Natural killer cell (primary cell): ENCODE measurements around the gene NUBPL. TPM values are rescaled to one million over a fixed set of nuclear protein-coding genes. Genes with fewer than 3 reads are reported as not detected.
A peak's percentile ranks its signal among the peaks of the same experiment; 100 is the strongest.

Experiments used
- ATAC-seq, 3 donors: fragments of 150-1000 bp in 2 of 3; fragments of 200-7000 bp in 1 of 3; cut with Tn5 transposase; 1 replicate in 1 of 3; 2 replicates in 2 of 3; pipeline ENCODE4 v1.10.0; 2021; ENCODE audit warnings: mild to moderate bottlenecking in 2 of 3, moderate library complexity in 2 of 3
- DNase-seq, 2 donors: peaks; one replicate each; pipeline versions ENCODE4 v3.0.0 to v3.0.0-alpha.2; 2013 to 2021; ENCODE audit warnings: mixed read lengths in 1 of 2
- H3K27ac ChIP-seq: one replicate; pipeline ENCODE4 v1.5.1; 2013; ENCODE audit warnings: mild to moderate bottlenecking, low read length
- H3K27me3 ChIP-seq: one replicate; pipeline ENCODE4 v1.6.1; 2013; ENCODE audit warnings: low read length; ENCODE audit not compliant: control insufficient read depth, insufficient read depth
- H3K36me3 ChIP-seq: one replicate; pipeline ENCODE4 v1.6.1; 2013; ENCODE audit warnings: low read length; ENCODE audit not compliant: control insufficient read depth, insufficient read depth
- H3K4me1 ChIP-seq: one replicate; pipeline ENCODE4 v1.6.1; 2013; ENCODE audit warnings: low read length; ENCODE audit not compliant: control insufficient read depth, insufficient read depth
- H3K4me3 ChIP-seq: one replicate; pipeline ENCODE4 v1.5.1; 2013; ENCODE audit warnings: low read length
- H3K9me3 ChIP-seq: one replicate; pipeline ENCODE4 v1.6.1; 2013; ENCODE audit warnings: low read length; ENCODE audit not compliant: control insufficient read depth, insufficient read depth
- H3K27ac Mint-ChIP-seq, 2 donors: one replicate each; pipeline ENCODE4 v1.8.0; 2022; ENCODE audit warnings: mild to moderate bottlenecking in 2 of 2, mixed read lengths in 2 of 2, moderate library complexity in 1 of 2
- H3K27me3 Mint-ChIP-seq, 2 donors: one replicate each; pipeline ENCODE4 v1.8.0; 2022; ENCODE audit warnings: low read depth in 2 of 2, mixed read lengths in 2 of 2
- H3K36me3 Mint-ChIP-seq: one replicate; pipeline ENCODE4 v1.8.0; 2022; ENCODE audit warnings: mixed read lengths
- H3K4me1 Mint-ChIP-seq, 2 donors: one replicate each; pipeline ENCODE4 v1.8.0; 2022; ENCODE audit warnings: mixed read lengths in 2 of 2
- H3K4me3 Mint-ChIP-seq: one replicate; pipeline ENCODE4 v1.8.0; 2022; ENCODE audit warnings: mild to moderate bottlenecking, moderate library complexity, mixed read lengths
- H3K9me3 Mint-ChIP-seq, 2 donors: one replicate each; pipeline ENCODE4 v1.8.0; 2022; ENCODE audit warnings: mixed read lengths in 2 of 2
- WGBS: methylation state at CpG from one replicate; pipeline ENCODE4 v1.1.7; 2013; ENCODE audit warnings: missing lambda C conversion rate; ENCODE audit not compliant: insufficient coverage; 5-methylcytosine and 5-hydroxymethylcytosine counted together
- intact Hi-C: fragments of 100-400 bp; cut with micrococcal nuclease; formaldehyde crosslinking; loops from one replicate; pipeline ENCODE4 v1.14.2; 2022
- total RNA-seq, 4 donors: library from RNA; stranded (reverse); fragments of 120-200 nt in 1 of 4; gene quantifications; one replicate each; pipeline versions ENCODE4 v1.2.3 to v1.2.4, GENCODE V29; 2013 to 2022
- TF ChIP-seq, protein P1 (sequence below): fragments of 200-600 bp; IDR thresholded peaks from one replicate; pipeline ENCODE4 v1.8.0; 2022; ENCODE audit warnings: antibody characterized with exemption

The NUBPL gene, protein sequence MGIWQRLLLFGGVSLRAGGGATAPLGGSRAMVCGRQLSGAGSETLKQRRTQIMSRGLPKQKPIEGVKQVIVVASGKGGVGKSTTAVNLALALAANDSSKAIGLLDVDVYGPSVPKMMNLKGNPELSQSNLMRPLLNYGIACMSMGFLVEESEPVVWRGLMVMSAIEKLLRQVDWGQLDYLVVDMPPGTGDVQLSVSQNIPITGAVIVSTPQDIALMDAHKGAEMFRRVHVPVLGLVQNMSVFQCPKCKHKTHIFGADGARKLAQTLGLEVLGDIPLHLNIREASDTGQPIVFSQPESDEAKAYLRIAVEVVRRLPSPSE
- total RNA-seq: 1 to 10 TPM; 7.1 to 8.5 (median 7.5) TPM
- 22.6 TPM for total RNA-seq (2013)

DNA sequence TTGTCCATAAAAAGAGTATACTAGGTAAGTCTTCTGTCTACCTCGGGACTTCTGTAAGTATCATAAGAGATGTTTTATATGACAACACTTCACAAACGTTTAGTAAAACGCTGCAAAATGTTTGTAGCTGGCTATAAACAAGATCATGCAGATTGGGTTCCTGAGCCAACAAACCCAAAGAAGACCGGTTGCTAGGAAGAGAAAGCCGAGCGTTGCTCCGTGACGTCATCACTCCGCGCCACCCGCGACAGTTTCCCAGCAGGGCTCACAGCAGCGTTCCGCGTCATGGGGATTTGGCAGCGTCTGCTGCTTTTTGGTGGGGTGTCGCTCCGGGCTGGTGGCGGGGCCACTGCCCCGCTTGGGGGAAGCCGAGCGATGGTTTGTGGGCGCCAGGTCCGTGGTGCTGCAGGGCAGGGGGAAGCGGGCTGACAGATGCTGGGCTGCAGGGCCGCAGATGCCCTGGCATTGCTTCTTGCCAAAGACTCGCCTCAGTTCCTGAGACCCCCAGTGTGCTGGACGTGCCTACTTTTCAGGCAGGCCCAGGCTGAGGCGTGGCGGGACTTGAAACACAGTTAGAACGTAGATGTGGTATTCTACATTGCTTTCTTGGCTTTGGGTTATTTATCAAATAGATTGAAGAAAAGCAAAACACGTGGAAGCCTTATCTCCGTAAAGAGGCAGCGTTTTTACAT is at the start of gene NUBPL:
NUBPL (plus strand) TSS at position 250 of the 692 bp plus-strand sequence; CDS start at position 286, 36 bp downstream.
- Mint-ChIP-seq H3K4me3 (peak within 1 kb of the TSS; percentile 96), H3K4me1 (peaks cover 18 to 19% of the 10 kb centered on the region in 2 donors), H3K27me3 (peaks cover 18 to 25% of the 10 kb centered on the region in 2 donors), H3K9me3 (no peaks in the 10 kb centered on the region), H3K27ac (peak within 1 kb of the TSS; percentile 97 to 99), H3K36me3 (no peaks in the 10 kb centered on the region)
- H3K4me1 ChIP-seq: no peaks in the 10 kb centered on the region
- H3K27me3 ChIP-seq: no peaks in the 10 kb centered on the region
- H3K9me3 ChIP-seq: no peaks in the 10 kb centered on the region
- H3K27ac ChIP-seq: peak within 1 kb of the TSS; percentile 78
- DNase-seq (peak; percentile 98 to 99), ATAC-seq (peak; percentile 94 to 95 (median 94))
- no peaks in the 10 kb centered on the region for H3K36me3 ChIP-seq
- intact Hi-C loops: loop anchor here (1.0 to 10.0 kb wide), 5 partner anchors 104 to 641 kb away; partner anchors contain the start of genes AP4S1, ARHGAP5, DTD2 and HECTD1
- TF ChIP-seq, protein P1, sequence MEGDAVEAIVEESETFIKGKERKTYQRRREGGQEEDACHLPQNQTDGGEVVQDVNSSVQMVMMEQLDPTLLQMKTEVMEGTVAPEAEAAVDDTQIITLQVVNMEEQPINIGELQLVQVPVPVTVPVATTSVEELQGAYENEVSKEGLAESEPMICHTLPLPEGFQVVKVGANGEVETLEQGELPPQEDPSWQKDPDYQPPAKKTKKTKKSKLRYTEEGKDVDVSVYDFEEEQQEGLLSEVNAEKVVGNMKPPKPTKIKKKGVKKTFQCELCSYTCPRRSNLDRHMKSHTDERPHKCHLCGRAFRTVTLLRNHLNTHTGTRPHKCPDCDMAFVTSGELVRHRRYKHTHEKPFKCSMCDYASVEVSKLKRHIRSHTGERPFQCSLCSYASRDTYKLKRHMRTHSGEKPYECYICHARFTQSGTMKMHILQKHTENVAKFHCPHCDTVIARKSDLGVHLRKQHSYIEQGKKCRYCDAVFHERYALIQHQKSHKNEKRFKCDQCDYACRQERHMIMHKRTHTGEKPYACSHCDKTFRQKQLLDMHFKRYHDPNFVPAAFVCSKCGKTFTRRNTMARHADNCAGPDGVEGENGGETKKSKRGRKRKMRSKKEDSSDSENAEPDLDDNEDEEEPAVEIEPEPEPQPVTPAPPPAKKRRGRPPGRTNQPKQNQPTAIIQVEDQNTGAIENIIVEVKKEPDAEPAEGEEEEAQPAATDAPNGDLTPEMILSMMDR: no peak
- peak within 1 kb of the TSS; percentile 90 for H3K4me3 ChIP-seq
- WGBS: under 1% methylated on average over 33 of the region's 34 CpGs

DNA sequence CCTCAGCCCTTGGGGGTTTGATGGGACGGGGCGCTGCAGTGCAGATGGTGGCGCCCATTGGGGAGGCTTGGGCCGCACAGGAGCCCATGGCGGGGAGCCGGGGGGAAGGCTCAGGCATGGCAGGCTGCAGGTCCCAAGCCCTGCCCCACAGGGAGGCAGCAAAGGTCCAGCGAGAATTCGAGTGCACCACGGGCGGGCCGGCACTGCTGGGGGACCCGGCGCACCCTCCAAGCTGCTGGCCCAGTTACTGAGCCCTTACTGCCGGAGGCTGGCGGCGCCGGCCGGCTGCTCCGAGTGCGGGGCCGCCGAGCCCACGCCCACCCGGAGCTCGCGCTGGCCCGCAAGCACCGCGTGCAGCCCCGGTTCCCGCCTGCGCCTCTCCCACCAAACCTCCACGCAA is 34.1 kb upstream of the NUBPL start:
- DNase-seq (no peak), ATAC-seq (no peak)
- H3K9me3 Mint-ChIP-seq: no peaks in the 10 kb centered on the region
- TF ChIP-seq, protein P1: no peak
- intact Hi-C loops: no loop called here
- H3K27ac ChIP-seq: no peak overlapping the region
- no peaks in the 10 kb centered on the region for H3K9me3 ChIP-seq
- no peaks in the 10 kb centered on the region for H3K36me3 Mint-ChIP-seq
- H3K4me1 ChIP-seq: no peaks in the 10 kb centered on the region
- 94% methylated on average over 33 of the region's 33 CpGs for WGBS
- no peak overlapping the region for H3K27ac Mint-ChIP-seq
- H3K36me3 ChIP-seq: no peaks in the 10 kb centered on the region
- peaks cover 4% of the 10 kb centered on the region for H3K27me3 ChIP-seq
- H3K27me3 Mint-ChIP-seq: peaks cover 6 to 9% of the 10 kb centered on the region in 2 donors
- no peaks in the 10 kb centered on the region for H3K4me1 Mint-ChIP-seq
- no peak overlapping the region for H3K4me3 ChIP-seq
- H3K4me3 Mint-ChIP-seq: no peak overlapping the region

DNA sequence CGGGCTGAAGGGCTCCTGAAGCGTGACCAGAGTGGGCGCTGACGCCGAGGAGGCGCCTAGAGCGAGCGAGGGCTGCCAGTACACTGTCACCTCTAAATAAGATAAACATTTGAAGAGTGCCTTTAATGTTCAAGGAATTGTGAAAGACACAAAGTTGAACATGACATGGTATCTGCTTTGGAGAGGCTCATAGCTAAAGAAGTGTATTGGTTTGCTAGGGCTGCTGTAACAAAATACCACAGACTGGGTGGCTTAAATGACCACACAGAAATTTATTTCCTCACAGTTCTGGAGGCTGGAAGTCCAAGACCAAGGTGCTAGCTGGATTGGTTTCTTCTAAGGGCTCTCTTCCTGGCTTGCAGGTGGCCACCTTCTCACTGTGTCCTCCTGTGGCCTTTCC is 33.7 kb upstream of the NUBPL start:
- Histone ChIP-seq H3K27me3 (peaks cover 4% of the 10 kb centered on the region), H3K36me3 (no peaks in the 10 kb centered on the region), H3K4me3 (no peak overlapping the region), H3K9me3 (no peaks in the 10 kb centered on the region), H3K4me1 (no peaks in the 10 kb centered on the region), H3K27ac (no peak overlapping the region)
- peaks cover 6 to 9% of the 10 kb centered on the region in 2 donors for H3K27me3 Mint-ChIP-seq
- intact Hi-C loops: no loop called here
- WGBS: 89% methylated on average over 8 of the region's 8 CpGs
- H3K9me3 Mint-ChIP-seq: no peaks in the 10 kb centered on the region
- TF ChIP-seq, protein P1: no peak
- no peaks in the 10 kb centered on the region for H3K36me3 Mint-ChIP-seq
- ATAC-seq (no peak), DNase-seq (no peak)
- no peak overlapping the region for H3K27ac Mint-ChIP-seq
- H3K4me1 Mint-ChIP-seq: no peaks in the 10 kb centered on the region
- H3K4me3 Mint-ChIP-seq: no peak overlapping the region
